ENCODE data around the gene NKAIN2.

Gene NKAIN2

GRCh38 chr6:124022641-124023040 is 219.0 kb downstream of the NKAIN2 start:
- intact Hi-C loops (cut with DNase I; ENCODE audit: low total_unique reads), result no loop called here
- no peaks in the 10 kb centered on the region for H3K4me1 ChIP-seq

GRCh38 chr6:124026694-124027093 is 223.0 kb downstream of the NKAIN2 start:
- Histone ChIP-seq H3K27me3 (no peaks in the 10 kb centered on the region), H3K36me3 (no peaks in the 10 kb centered on the region), H3K4me3 (no peak overlapping the region), H3K27ac (no peak overlapping the region), H3K4me1 (no peaks in the 10 kb centered on the region), H3K9me3 (no peaks in the 10 kb centered on the region)
- intact Hi-C loops (cut with DNase I; ENCODE audit: low total_unique reads), result no loop called here
- no peak for DNase-seq
- TF ChIP-seq CTCF (IDR thresholded peaks at IDR 0.05), result no peak

More at GRCh38 chr6:124022641-124023040, 219.0 kb downstream of the NKAIN2 start:
- Histone ChIP-seq H3K36me3 (no peaks in the 10 kb centered on the region), H3K27ac (no peak overlapping the region), H3K4me3 (no peak overlapping the region), H3K27me3 (no peaks in the 10 kb centered on the region), H3K9me3 (no peaks in the 10 kb centered on the region)
- no peak for TF ChIP-seq CTCF (IDR thresholded peaks at IDR 0.05)
- DNase-seq, result no peak

- H3K27ac ChIP-seq, result no peak overlapping the region
- H3K27me3 ChIP-seq, result no peaks in the 10 kb centered on the region
- no peaks in the 10 kb centered on the region for H3K36me3 ChIP-seq
- no peak overlapping the region for H3K4me3 ChIP-seq
- intact Hi-C loops (cut with DNase I; ENCODE audit: low total_unique reads), result no loop called here
- TF ChIP-seq CTCF (IDR thresholded peaks at IDR 0.05), result no peak
- no peaks in the 10 kb centered on the region for H3K9me3 ChIP-seq
- no peaks in the 10 kb centered on the region for H3K4me1 ChIP-seq
- no peak for DNase-seq
Measured at GRCh38 chr6:124027392-124027791, 223.7 kb downstream of the NKAIN2 start.

GRCh38 chr6:124028117-124028516 is 224.5 kb downstream of the NKAIN2 start:
- H3K4me3 ChIP-seq, result no peak overlapping the region
- no peak overlapping the region for H3K27ac ChIP-seq
- H3K36me3 ChIP-seq, result no peaks in the 10 kb centered on the region
- no peaks in the 10 kb centered on the region for H3K4me1 ChIP-seq
- intact Hi-C loops (cut with DNase I; ENCODE audit: low total_unique reads), result no loop called here
- no peak for TF ChIP-seq CTCF (IDR thresholded peaks at IDR 0.05)
- no peak for DNase-seq
- H3K9me3 ChIP-seq, result no peaks in the 10 kb centered on the region
- H3K27me3 ChIP-seq, result no peaks in the 10 kb centered on the region

GRCh38 chr6:124029567-124029966 is 225.9 kb downstream of the NKAIN2 start:
- no peak for DNase-seq
- Histone ChIP-seq H3K27me3 (no peaks in the 10 kb centered on the region), H3K4me3 (no peak overlapping the region), H3K4me1 (no peaks in the 10 kb centered on the region), H3K9me3 (no peaks in the 10 kb centered on the region), H3K36me3 (no peaks in the 10 kb centered on the region), H3K27ac (no peak overlapping the region)
- TF ChIP-seq CTCF (IDR thresholded peaks at IDR 0.05), result no peak
- intact Hi-C loops (cut with DNase I; ENCODE audit: low total_unique reads), result no loop called here

- H3K4me1 ChIP-seq, result no peaks in the 10 kb centered on the region
- no peaks in the 10 kb centered on the region for H3K9me3 ChIP-seq
- DNase-seq, result no peak
- TF ChIP-seq CTCF (IDR thresholded peaks at IDR 0.05), result no peak
- intact Hi-C loops (cut with DNase I; ENCODE audit: low total_unique reads), result no loop called here
- H3K27me3 ChIP-seq, result no peaks in the 10 kb centered on the region
- no peak overlapping the region for H3K4me3 ChIP-seq
- H3K36me3 ChIP-seq, result no peaks in the 10 kb centered on the region
- no peak overlapping the region for H3K27ac ChIP-seq
Measured at GRCh38 chr6:124033501-124033900, 229.8 kb downstream of the NKAIN2 start.

All from tibial artery (tissue), 4 donors.